HG03469 (cell line): ENCODE measurements around the gene ANTXR1.

Experiments used
- ATAC-seq: cut with Tn5 transposase; IDR thresholded peaks from one replicate; pipeline ENCODE4 v1.9.1; 2021; ENCODE audit warnings: mild to moderate bottlenecking, moderate library complexity, moderate number of reproducible peaks; ENCODE audit not compliant: unreplicated experiment

Gene ANTXR1

GRCh38 chr2:69298261-69298660 is 285.3 kb downstream of the ANTXR1 start:
- ATAC-seq: no peak

GRCh38 chr2:69298862-69299261 is 285.9 kb downstream of the ANTXR1 start:
- ATAC-seq: no peak
